IPS DF 4.7 (cell line): ENCODE results near the gene GNB1.
"Not testable (repeated sequence)": the region's sequence is repeated elsewhere in the genome, so short reads cannot be mapped to it uniquely, and the experiment has no call there.

Experiments used
- DNase-seq: peaks from one replicate; pipeline ENCODE4 v3.0.0-alpha.2; 2013; ENCODE audit warnings: low spot score; ENCODE audit errors: extremely low read depth

Gene GNB1

DNA sequence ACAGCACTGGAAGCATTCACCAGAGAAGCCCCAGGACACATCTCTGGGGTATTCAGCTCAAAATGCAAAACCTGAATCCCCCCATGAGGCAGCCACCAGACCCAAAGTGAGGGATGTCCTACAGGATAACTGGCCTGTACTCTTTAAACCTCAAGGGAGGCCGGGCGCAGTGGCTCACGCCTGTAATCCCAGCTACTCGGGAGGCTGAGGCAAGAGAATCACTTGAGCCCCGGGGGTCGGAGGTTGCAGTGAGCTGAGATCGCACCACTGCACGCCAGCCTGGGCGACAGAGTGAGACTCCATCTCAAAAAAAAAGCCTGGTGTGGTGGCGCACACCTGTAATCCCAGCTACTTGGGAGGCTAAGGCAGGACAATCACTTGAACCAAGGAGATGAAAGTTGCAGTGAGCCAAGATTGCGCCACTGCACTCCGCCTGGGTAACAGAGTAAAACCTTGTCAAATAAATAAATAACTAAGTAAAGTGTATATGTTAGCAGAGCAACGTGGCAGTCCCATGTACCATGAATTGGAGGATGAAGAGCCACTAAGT is 29.1 kb downstream of the GNB1 start:
- not testable (repeated sequence) for DNase-seq

- no peak for DNase-seq
Measured at GRCh38 chr1:1861339-1861730, 29.6 kb downstream of the GNB1 start.

- not testable (repeated sequence) for DNase-seq
Measured at GRCh38 chr1:1859970-1860697, 30.8 kb downstream of the GNB1 start.

DNA sequence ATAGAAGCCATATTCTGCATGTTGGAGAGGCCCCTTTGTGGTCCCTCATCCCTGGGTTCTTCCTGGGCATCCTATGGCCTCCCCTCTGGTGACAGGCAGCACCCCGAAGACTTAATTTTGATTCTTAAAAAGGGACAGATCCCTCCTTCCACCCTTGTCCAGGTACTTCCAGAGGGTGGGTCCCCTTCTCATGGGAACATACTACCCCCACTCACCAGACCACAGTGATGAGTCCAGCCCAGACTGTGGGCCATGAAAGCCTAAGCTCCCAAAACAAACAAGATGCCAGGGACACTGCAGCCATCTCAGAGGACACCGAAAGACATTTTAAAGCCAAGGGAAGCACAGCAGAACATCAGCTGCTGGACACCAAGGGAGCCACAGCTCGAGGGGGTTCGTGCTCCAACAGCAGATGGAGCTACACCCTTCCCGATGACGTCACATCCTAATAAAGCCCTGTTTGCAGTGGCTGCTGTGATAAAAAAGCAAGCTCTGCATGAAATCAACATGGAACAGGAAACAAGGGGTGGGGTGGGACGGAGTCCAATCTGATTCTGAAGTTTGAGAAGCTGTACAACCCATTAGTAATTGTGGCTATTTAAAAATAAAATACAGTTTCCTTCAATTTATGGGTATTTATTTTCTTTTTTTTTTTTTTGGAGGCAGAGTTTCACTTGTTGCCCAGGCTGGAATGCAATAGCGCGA is 32.4 kb downstream of the GNB1 start:
- DNase-seq = no peak

- DNase-seq = no peak
Measured at GRCh38 chr1:1857096-1857703, 33.7 kb downstream of the GNB1 start.

DNA sequence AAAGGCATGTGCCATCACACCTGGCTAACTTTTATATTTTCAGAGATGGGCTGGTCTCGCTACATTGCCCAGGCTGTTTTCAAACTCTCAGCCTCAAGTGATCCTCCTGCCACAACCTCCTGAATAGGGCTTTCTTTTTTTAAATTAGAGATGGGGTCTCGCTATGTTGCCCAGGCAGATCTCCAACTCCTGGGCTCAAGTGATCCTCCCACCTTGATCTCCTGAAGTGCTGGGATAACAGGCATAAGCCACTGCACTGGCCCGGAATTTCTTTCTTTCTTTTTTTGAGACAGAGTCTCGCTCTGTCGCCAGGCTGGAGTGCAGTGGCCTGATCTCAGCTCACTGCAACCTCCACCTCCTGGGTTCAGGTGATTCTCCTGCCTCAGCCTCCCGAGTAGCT is 34.7 kb downstream of the GNB1 start:
- DNase-seq = not testable (repeated sequence)

DNA sequence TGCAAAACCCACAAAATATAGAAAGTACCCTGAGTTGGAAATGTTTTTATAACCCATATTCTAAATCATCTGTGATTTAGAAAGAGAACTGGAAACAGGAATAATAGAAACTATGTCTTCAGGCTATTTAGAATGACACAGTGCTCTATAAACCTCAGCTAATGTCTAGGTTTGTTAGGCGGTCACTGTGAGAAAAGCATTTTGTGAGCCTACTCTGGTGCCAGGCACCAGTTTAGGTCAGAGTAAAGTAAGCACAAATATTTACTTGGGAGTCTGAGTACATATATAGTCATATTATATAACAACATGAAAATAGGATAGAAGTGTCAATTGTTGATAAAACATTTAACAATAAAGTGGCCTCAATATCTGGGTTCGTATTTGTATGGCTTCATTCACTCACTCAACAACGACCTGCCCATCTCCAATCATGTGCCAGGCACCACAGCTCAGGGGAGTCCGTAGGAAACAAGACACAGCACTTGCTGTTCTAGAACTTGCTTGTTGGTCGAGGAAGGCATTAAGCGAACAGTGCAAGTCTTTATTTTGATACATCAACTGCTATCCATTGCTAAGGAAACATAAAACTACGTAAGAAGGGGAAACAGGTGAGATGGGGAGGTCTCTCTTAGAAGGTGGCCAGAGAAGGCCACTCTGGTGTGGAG is 37.2 kb downstream of the GNB1 start:
- no peak for DNase-seq

DNA sequence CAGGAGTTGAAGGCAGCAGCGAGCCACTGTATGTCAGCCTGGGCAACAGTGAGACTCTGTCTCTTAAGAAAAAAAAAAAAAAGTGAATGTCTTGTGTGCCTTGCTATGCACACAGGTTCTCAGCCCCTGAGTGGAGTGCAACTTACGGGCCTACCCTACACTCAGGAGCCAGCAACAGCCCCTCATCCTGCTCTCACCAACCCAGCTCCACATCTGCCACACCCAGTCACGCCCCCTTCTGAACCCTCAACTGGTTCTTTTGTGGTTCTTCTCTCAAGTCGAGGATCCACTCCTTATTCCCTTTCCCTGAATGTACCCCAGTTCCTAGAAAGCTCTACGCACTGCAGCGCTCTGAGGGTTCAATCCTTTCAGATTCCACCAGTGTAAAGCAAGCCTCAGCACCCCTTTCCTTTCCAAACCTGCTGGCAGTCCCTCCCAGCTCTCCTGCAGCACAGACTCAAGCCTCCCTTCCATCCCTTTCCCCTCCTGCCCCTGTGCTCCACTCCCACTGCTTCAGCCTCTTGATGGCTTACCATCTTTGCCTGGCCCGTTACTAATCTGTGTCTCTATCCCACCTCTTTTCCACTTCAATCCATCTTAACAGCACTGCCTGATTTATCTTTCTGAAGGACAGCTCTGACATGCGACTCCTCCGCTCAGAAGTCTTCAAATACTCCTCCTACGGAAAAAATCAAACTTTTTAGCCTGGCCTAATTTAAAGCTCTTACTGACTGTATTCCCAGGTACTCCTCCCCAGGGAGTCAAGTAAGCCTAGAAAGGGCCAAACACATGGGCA is 38.1 kb downstream of the GNB1 start:
- no peak for DNase-seq

DNA sequence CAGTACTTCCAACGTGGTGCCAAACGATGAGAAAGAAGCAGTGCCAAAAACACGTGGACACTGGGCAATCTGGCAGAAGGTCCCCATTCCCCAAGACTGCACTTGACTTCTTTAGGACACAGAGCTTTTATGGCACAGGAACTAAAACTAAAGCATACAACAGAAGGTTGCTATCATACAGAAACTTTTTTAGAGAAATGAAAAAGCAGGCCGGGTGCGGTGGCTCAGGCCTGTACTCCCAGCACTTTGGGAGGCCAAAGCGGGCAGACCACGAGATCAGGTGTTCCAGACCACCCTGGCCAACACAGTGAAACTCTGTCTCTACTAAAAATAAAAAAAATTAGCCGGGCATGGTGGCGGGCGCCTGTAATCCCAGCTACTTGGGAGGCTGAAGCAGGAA is 43.0 kb downstream of the GNB1 start:
- DNase-seq = no peak

DNA sequence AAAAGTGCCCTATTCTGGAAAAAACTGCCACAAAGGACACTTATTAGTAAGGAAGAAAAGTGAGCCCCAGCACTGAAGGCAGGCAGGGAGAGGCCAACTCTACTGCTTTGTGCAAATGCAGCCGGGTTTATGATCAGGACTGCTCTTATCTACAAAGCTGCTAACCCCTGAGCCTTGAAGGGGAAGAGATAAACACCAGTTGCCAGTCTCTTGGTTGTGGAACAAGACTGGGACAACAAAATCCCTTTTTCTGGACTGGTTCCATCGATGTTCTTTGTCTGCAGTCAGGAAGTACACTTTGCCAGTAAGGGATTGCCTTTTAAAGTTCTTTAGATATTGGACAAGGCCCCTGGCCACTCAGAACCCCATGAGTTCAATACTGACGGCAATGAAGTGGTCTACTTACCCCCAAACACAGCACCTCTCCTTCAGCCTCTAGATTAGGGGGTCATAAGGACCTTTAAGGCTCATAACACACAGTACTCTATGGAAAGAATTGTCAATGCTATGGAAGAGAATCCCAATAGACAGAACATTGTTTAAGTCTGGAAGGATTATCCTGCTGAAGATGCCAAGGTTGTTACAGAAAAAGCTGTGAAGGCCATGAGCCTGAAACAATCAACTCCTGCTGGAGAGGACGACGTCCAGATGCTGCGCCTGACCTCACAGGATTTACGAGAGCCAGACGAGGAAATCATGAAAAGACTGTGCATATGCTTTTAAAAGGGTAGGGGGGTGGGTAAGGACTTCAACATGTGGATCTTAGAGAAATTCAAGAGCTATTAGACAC is 43.6 kb downstream of the GNB1 start:
- DNase-seq = no peak

DNA sequence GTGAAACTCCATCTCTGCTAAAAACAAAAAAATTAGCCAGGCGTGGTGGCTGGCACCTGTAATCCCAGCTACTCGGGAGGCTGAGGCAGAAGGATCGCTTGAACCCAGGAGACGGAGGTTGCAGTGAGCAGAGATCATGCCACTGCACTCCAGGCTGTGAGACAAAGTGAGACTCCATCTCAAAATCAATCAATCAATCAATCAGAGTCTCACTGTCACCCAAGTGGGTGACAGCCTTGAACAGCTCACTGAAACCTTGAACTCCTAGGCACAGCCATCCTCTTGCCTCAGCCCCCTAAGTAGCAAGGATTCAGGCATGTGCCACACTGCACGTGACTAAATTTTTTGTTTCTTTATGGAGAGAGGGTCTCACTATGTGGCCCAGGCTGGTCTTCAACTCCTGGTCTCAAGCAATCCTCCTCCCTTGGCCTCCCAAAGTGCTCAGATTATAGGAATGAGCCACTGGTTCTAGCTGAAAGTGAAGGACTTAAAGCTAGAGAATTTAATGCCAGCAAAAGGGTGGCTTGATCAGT is 44.4 kb downstream of the GNB1 start:
- no peak for DNase-seq

GRCh38 chr1:1842360-1843146 is 48.3 kb downstream of the GNB1 start:
- DNase-seq = no peak

- no peak for DNase-seq
Measured at GRCh38 chr1:1841575-1841995, 49.3 kb downstream of the GNB1 start.

- DNase-seq = no peak
Measured at GRCh38 chr1:1839311-1839965, 51.4 kb downstream of the GNB1 start.

DNA sequence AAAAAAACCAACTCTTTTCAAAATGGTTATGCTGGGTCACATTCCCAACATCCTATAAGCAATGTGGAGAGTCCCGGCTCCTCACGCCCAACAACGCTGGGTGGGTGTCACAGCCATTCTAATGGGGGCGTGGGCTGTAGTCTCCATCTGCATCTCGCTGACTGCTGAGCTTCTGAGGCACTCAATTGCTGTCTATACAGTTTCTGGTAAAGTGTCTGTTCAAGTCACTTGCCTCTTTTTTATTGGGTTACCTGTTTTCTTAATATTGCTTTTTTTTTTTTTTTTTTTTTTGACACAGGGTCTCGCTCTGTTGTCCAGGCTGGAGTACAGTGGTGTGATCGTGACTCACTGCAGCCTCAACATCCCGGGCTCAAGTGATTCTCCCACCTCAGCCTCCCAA is 54.8 kb downstream of the GNB1 start:
- no peak for DNase-seq

- no peak for DNase-seq
Measured at GRCh38 chr1:1835546-1835945, 55.3 kb downstream of the GNB1 start.

- no peak for DNase-seq
Measured at GRCh38 chr1:1833916-1834325, 57.0 kb downstream of the GNB1 start.

DNA sequence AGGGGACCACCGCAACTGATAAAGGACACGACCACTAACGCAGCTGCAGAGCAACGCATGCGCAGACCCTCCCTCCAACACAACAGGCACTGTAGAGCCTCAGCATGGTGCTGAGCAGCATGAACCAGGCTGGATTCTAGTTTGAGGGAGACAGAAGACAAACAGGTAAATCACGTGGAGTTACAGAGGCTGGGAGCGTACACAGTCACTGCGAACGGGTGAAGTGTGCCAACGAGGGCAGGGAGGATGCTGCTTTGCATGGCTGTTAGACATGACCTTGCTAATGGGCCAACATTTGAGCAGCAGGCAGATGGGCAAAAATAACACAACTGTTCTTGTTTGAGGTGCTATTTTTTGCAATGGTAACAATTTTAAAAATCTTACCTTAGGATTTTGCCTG is 57.4 kb downstream of the GNB1 start:
- no peak for DNase-seq

DNA sequence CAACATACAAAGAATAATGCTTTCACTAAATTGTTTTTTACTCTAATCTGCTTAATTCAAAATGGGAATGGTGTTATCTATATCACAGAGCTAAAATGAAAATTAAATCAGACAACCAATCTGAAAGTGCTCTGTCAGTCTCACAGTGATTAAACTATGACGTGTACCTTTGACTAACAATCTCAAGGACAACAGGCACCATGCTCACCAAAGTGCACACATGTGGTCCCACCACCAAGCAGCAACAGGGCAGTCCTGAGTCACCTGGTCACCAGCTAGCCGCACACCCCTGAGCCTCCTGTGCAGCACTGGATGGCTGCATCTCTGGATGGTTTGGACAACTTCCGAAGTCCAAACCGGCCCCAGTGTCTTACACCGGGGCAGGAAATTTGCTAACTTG is 58.1 kb downstream of the GNB1 start:
- no peak for DNase-seq
